Natural killer cell treated with Interleukin-12 subunit alpha and Interleukin-12 subunit beta and Interleukin-15 and Interleukin-18, amount 100 ng/mL, for 72 hours (primary cell): ENCODE results near the gene SLC38A10. TPM values are rescaled to one million over a fixed set of nuclear protein-coding genes. Genes with fewer than 3 reads are reported as not detected.

Source experiments
- ATAC-seq, 2 donors: fragments of 150-1000 bp; cut with Tn5 transposase in 1 of 2; sonication (Bioruptor Pico), chemical (Tn5 transposase) in 1 of 2; 2 replicates each; pipeline ENCODE4 v1.10.0; 2021
- DNase-seq: peaks from one replicate; pipeline ENCODE4 v3.0.0; 2022; ENCODE audit warnings: low spot score
- H3K27ac Mint-ChIP-seq, 2 donors: 1 replicate in 1 of 2; 2 replicates in 1 of 2; pipeline ENCODE4 v1.8.0; 2022; ENCODE audit warnings: mixed read lengths in 2 of 2, mild to moderate bottlenecking in 1 of 2, moderate library complexity in 1 of 2
- H3K27me3 Mint-ChIP-seq, 2 donors: 1 replicate in 1 of 2; 2 replicates in 1 of 2; pipeline ENCODE4 v1.8.0; 2022; ENCODE audit warnings: mixed read lengths in 2 of 2
- H3K36me3 Mint-ChIP-seq: one replicate; pipeline ENCODE4 v1.8.0; 2022; ENCODE audit warnings: mixed read lengths
- H3K4me1 Mint-ChIP-seq, 2 donors: 1 replicate in 1 of 2; 2 replicates in 1 of 2; pipeline ENCODE4 v1.8.0; 2022; ENCODE audit warnings: low read depth in 2 of 2, mixed read lengths in 2 of 2, mild to moderate bottlenecking in 1 of 2
- H3K4me3 Mint-ChIP-seq: one replicate; pipeline ENCODE4 v1.8.0; 2022; ENCODE audit warnings: mixed read lengths
- H3K9me3 Mint-ChIP-seq: 2 replicates; pipeline ENCODE4 v1.8.0; 2022; ENCODE audit warnings: mixed read lengths
- total RNA-seq, 2 donors: library from RNA; stranded (reverse); gene quantifications; one replicate each; pipeline ENCODE4 v1.2.3, GENCODE V29; 2022

SLC38A10 gene
- total RNA-seq, 2 donors from 2014 or later: 92.4 to 136 TPM

- Mint-ChIP-seq H3K27ac (no peak overlapping the region), H3K4me3 (no peak overlapping the region), H3K36me3 (no peaks in the 10 kb centered on the region), H3K27me3 (peaks cover 0 to 3% of the 10 kb centered on the region in 2 donors), H3K4me1 (peaks cover 0 to 12% of the 10 kb centered on the region in 2 donors), H3K9me3 (no peaks in the 10 kb centered on the region)
- ATAC-seq (no peak), DNase-seq (no peak)
These were observed 30.0 kb upstream of the SLC38A10 start for GRCh38 chr17:81324851-81325713.

- ATAC-seq: no peak
- Mint-ChIP-seq H3K27ac (no peak overlapping the region), H3K4me3 (no peak overlapping the region), H3K4me1 (peaks cover 0 to 12% of the 10 kb centered on the region in 2 donors), H3K9me3 (no peaks in the 10 kb centered on the region), H3K36me3 (no peaks in the 10 kb centered on the region), H3K27me3 (peaks cover 0 to 3% of the 10 kb centered on the region in 2 donors)
- no peak for DNase-seq
These were observed 29.2 kb upstream of the SLC38A10 start for GRCh38 chr17:81324177-81324850.

GRCh38 chr17:81323411-81323868 lies 28.3 kb upstream of the SLC38A10 start:
- H3K36me3 Mint-ChIP-seq: no peaks in the 10 kb centered on the region
- no peak overlapping the region for H3K4me3 Mint-ChIP-seq

GRCh38 chr17:81323083-81323369 lies 27.9 kb upstream of the SLC38A10 start:
- DNase-seq: no peak
- Mint-ChIP-seq H3K9me3 (no peaks in the 10 kb centered on the region), H3K4me3 (no peak overlapping the region), H3K27ac (no peak overlapping the region), H3K36me3 (no peaks in the 10 kb centered on the region), H3K27me3 (peaks cover 0 to 3% of the 10 kb centered on the region in 2 donors), H3K4me1 (peaks cover 0 to 8% of the 10 kb centered on the region in 2 donors)
- peak in 1 of 2 donors; percentile 20 for ATAC-seq

More at GRCh38 chr17:81323411-81323868, 28.3 kb upstream of the SLC38A10 start:
- Mint-ChIP-seq H3K9me3 (no peaks in the 10 kb centered on the region), H3K27me3 (peaks cover 0 to 3% of the 10 kb centered on the region in 2 donors), H3K27ac (no peak overlapping the region), H3K4me1 (peaks cover 0 to 8% of the 10 kb centered on the region in 2 donors)
- ATAC-seq (no peak), DNase-seq (no peak)

- Mint-ChIP-seq H3K36me3 (no peaks in the 10 kb centered on the region), H3K27me3 (peaks cover 0 to 3% of the 10 kb centered on the region in 2 donors), H3K9me3 (no peaks in the 10 kb centered on the region)
These were observed 27.4 kb upstream of the SLC38A10 start for GRCh38 chr17:81322271-81323082.

GRCh38 chr17:81317961-81318605 lies 23.0 kb upstream of the SLC38A10 start:
- H3K4me1 Mint-ChIP-seq: no peaks in the 10 kb centered on the region
- peaks cover 0 to 3% of the 10 kb centered on the region in 2 donors for H3K27me3 Mint-ChIP-seq
- no peaks in the 10 kb centered on the region for H3K9me3 Mint-ChIP-seq
- no peaks in the 10 kb centered on the region for H3K36me3 Mint-ChIP-seq
- no peak overlapping the region for H3K4me3 Mint-ChIP-seq
- DNase-seq (no peak), ATAC-seq (no peak)
- no peak overlapping the region for H3K27ac Mint-ChIP-seq

More at GRCh38 chr17:81322271-81323082, 27.4 kb upstream of the SLC38A10 start:
- Mint-ChIP-seq H3K27ac (no peak overlapping the region), H3K4me3 (no peak overlapping the region), H3K4me1 (peaks cover 0 to 8% of the 10 kb centered on the region in 2 donors)
- DNase-seq (no peak), ATAC-seq (peak; percentile 48 to 76)

GRCh38 chr17:81317530-81317821 lies 22.4 kb upstream of the SLC38A10 start:
- peaks cover 0 to 3% of the 10 kb centered on the region in 2 donors for H3K27me3 Mint-ChIP-seq

GRCh38 chr17:81315885-81316391 lies 20.8 kb upstream of the SLC38A10 start:
- no peak overlapping the region for H3K4me3 Mint-ChIP-seq
- H3K9me3 Mint-ChIP-seq: no peaks in the 10 kb centered on the region
- H3K4me1 Mint-ChIP-seq: no peaks in the 10 kb centered on the region
- peak in 1 of 2 donors; percentile 17 for ATAC-seq
- peaks cover 0 to 3% of the 10 kb centered on the region in 2 donors for H3K27me3 Mint-ChIP-seq
- no peak for DNase-seq
- no peaks in the 10 kb centered on the region for H3K36me3 Mint-ChIP-seq
- H3K27ac Mint-ChIP-seq: no peak overlapping the region

More at GRCh38 chr17:81317530-81317821, 22.4 kb upstream of the SLC38A10 start:
- ATAC-seq: no peak
- no peaks in the 10 kb centered on the region for H3K4me1 Mint-ChIP-seq
- H3K27ac Mint-ChIP-seq: no peak overlapping the region
- no peak for DNase-seq
- H3K4me3 Mint-ChIP-seq: no peak overlapping the region
- no peaks in the 10 kb centered on the region for H3K9me3 Mint-ChIP-seq
- H3K36me3 Mint-ChIP-seq: no peaks in the 10 kb centered on the region

- no peak overlapping the region for H3K4me3 Mint-ChIP-seq
These were observed 20.2 kb upstream of the SLC38A10 start for GRCh38 chr17:81315129-81315884.

GRCh38 chr17:81314398-81315081 lies 19.4 kb upstream of the SLC38A10 start:
- Mint-ChIP-seq H3K4me3 (no peak overlapping the region), H3K36me3 (no peaks in the 10 kb centered on the region), H3K27ac (no peak overlapping the region), H3K27me3 (no peaks in the 10 kb centered on the region), H3K4me1 (no peaks in the 10 kb centered on the region), H3K9me3 (no peaks in the 10 kb centered on the region)
- DNase-seq (no peak), ATAC-seq (no peak)

More at GRCh38 chr17:81315129-81315884, 20.2 kb upstream of the SLC38A10 start:
- no peak for ATAC-seq
- no peak for DNase-seq
- Mint-ChIP-seq H3K27me3 (no peaks in the 10 kb centered on the region), H3K4me1 (no peaks in the 10 kb centered on the region), H3K9me3 (no peaks in the 10 kb centered on the region), H3K27ac (no peak overlapping the region), H3K36me3 (no peaks in the 10 kb centered on the region)

GRCh38 chr17:81313776-81314397 lies 18.8 kb upstream of the SLC38A10 start:
- Mint-ChIP-seq H3K27me3 (peaks cover 0 to 2% of the 10 kb centered on the region in 2 donors), H3K9me3 (no peaks in the 10 kb centered on the region), H3K36me3 (no peaks in the 10 kb centered on the region), H3K27ac (no peak overlapping the region), H3K4me1 (peaks cover 0 to 5% of the 10 kb centered on the region in 2 donors), H3K4me3 (no peak overlapping the region)
- ATAC-seq (no peak), DNase-seq (no peak)
